ENCODE data around the gene LSM14B.

LSM14B gene

GRCh38 chr20:62177307-62177706, 55.0 kb downstream of the LSM14B start:
- Histone ChIP-seq H3K36me3 (ENCODE audit: control insufficient read depth in 4 of 4, insufficient read depth in 4 of 4, low read length in 3 of 4) (peaks cover 8 to 50% (median 27%) of the 10 kb centered on the region in 4 experiments), H3K27ac (ENCODE audit: insufficient read depth in 1 of 2, low read depth in 1 of 2, low read length in 2 of 2, poor library complexity in 1 of 2, severe bottlenecking in 2 of 2) (no peak overlapping the region), H3K27me3 (replicated peaks in 2 of 5; ENCODE audit: control insufficient read depth in 4 of 5, insufficient read depth in 5 of 5, low read length in 4 of 5) (no peaks in the 10 kb centered on the region), H3K4me3 (ENCODE audit: control insufficient read depth in 1 of 7, extremely low read depth in 1 of 7, insufficient read depth in 4 of 7, low read depth in 2 of 7, low read length in 6 of 7) (no peak overlapping the region), H3K9me3 (ENCODE audit: control extremely low read depth in 1 of 5, control insufficient read depth in 4 of 5, insufficient read depth in 2 of 5, low read depth in 1 of 5, low read length in 4 of 5) (no peaks in the 10 kb centered on the region), H3K4me1 (ENCODE audit: control extremely low read depth in 1 of 4, control insufficient read depth in 4 of 4, insufficient read depth in 4 of 4, low read length in 3 of 4) (peaks cover 4 to 8% (median 6%) of the 10 kb centered on the region in 4 experiments)
- ChIA-PET POLR2A (no interaction called here), CTCF (interaction anchor here (1.4 kb wide), 1 partner anchor 10 kb away, joined by 4 read pairs; no protein-coding TSS in a partner anchor)
- no peak for DNase-seq
- 98% methylated on average over 7 of the region's 9 CpGs for WGBS (ENCODE audit: insufficient coverage)

GRCh38 chr20:62178316-62179161, 56.3 kb downstream of the LSM14B start:
- no peak overlapping the region for H3K27ac ChIP-seq (ENCODE audit: insufficient read depth in 1 of 2, low read depth in 1 of 2, low read length in 2 of 2, poor library complexity in 1 of 2, severe bottlenecking in 2 of 2)
- peaks cover 8 to 46% (median 22%) of the 10 kb centered on the region in 4 experiments for H3K36me3 ChIP-seq (ENCODE audit: control insufficient read depth in 4 of 4, insufficient read depth in 4 of 4, low read length in 3 of 4)
- DNase-seq, result no peak
- CTCF ChIA-PET, result interaction anchor here (0.5 kb wide), 1 partner anchor 9 kb away, joined by 3 read pairs; no protein-coding TSS in a partner anchor
- H3K9me3 ChIP-seq (ENCODE audit: control extremely low read depth in 1 of 5, control insufficient read depth in 4 of 5, insufficient read depth in 2 of 5, low read depth in 1 of 5, low read length in 4 of 5), result no peaks in the 10 kb centered on the region
- no peak overlapping the region for H3K4me3 ChIP-seq (ENCODE audit: control insufficient read depth in 1 of 7, extremely low read depth in 1 of 7, insufficient read depth in 4 of 7, low read depth in 2 of 7, low read length in 6 of 7)
- no peaks in the 10 kb centered on the region for H3K27me3 ChIP-seq (replicated peaks in 2 of 5; ENCODE audit: control insufficient read depth in 4 of 5, insufficient read depth in 5 of 5, low read length in 4 of 5)
- WGBS (ENCODE audit: insufficient coverage), result 98% methylated on average over 14 of the region's 19 CpGs
- POLR2A ChIA-PET, result no interaction called here
- H3K4me1 ChIP-seq (ENCODE audit: control extremely low read depth in 1 of 4, control insufficient read depth in 4 of 4, insufficient read depth in 4 of 4, low read length in 3 of 4), result peaks cover 6 to 15% (median 10%) of the 10 kb centered on the region in 4 experiments

DNA sequence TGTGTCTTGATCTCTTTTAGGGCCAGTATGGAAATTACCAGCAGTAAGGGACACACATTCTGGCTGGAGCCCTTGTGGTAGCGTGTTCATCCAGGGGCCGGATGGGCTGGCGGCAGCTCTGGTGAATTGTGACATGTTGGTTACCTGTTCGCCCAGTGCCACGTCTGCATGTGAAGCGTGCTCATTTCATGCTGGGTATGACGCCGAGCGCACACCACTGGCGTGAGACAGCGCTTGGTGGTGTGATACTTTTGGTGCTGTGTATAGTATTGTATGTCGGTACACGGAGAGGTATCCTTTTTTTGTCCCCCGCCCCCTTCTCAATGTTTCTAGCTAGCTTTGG, 56.9 kb downstream of the LSM14B start:
- no peaks in the 10 kb centered on the region for H3K9me3 ChIP-seq (ENCODE audit: control extremely low read depth in 1 of 5, control insufficient read depth in 4 of 5, insufficient read depth in 2 of 5, low read depth in 1 of 5, low read length in 4 of 5)
- ChIA-PET POLR2A (no interaction called here), CTCF (no interaction called here)
- peaks cover 9 to 18% (median 13%) of the 10 kb centered on the region in 4 experiments for H3K4me1 ChIP-seq (ENCODE audit: control extremely low read depth in 1 of 4, control insufficient read depth in 4 of 4, insufficient read depth in 4 of 4, low read length in 3 of 4)
- no peak for DNase-seq
- no peak overlapping the region for H3K27ac ChIP-seq (ENCODE audit: insufficient read depth in 1 of 2, low read depth in 1 of 2, low read length in 2 of 2, poor library complexity in 1 of 2, severe bottlenecking in 2 of 2)
- no peaks in the 10 kb centered on the region for H3K27me3 ChIP-seq (replicated peaks in 2 of 5; ENCODE audit: control insufficient read depth in 4 of 5, insufficient read depth in 5 of 5, low read length in 4 of 5)
- 88% methylated on average over 7 of the region's 14 CpGs for WGBS (ENCODE audit: insufficient coverage)
- no peak overlapping the region for H3K4me3 ChIP-seq (ENCODE audit: control insufficient read depth in 1 of 7, extremely low read depth in 1 of 7, insufficient read depth in 4 of 7, low read depth in 2 of 7, low read length in 6 of 7)
- H3K36me3 ChIP-seq (ENCODE audit: control insufficient read depth in 4 of 4, insufficient read depth in 4 of 4, low read length in 3 of 4), result peaks cover 8 to 42% (median 22%) of the 10 kb centered on the region in 4 experiments

- H3K4me3 ChIP-seq (ENCODE audit: control insufficient read depth in 1 of 7, extremely low read depth in 1 of 7, insufficient read depth in 4 of 7, low read depth in 2 of 7, low read length in 6 of 7), result peak overlapping the region in 6 of 7 experiments; percentile 12 to 99 (median 86)
- ChIA-PET CTCF (no interaction called here), POLR2A (no interaction called here)
- H3K4me1 ChIP-seq (ENCODE audit: control extremely low read depth in 1 of 4, control insufficient read depth in 4 of 4, insufficient read depth in 4 of 4, low read length in 3 of 4), result peaks cover 9 to 22% (median 15%) of the 10 kb centered on the region in 4 experiments
- peaks cover 2 to 23% (median 7%) of the 10 kb centered on the region in 4 experiments for H3K36me3 ChIP-seq (ENCODE audit: control insufficient read depth in 4 of 4, insufficient read depth in 4 of 4, low read length in 3 of 4)
- 100% methylated on average over 1 of the region's 2 CpGs for WGBS (ENCODE audit: insufficient coverage)
- H3K27ac ChIP-seq (ENCODE audit: insufficient read depth in 1 of 2, low read depth in 1 of 2, low read length in 2 of 2, poor library complexity in 1 of 2, severe bottlenecking in 2 of 2), result peak overlapping the region in 1 of 2 experiments; percentile 99
- no peaks in the 10 kb centered on the region for H3K9me3 ChIP-seq (ENCODE audit: control extremely low read depth in 1 of 5, control insufficient read depth in 4 of 5, insufficient read depth in 2 of 5, low read depth in 1 of 5, low read length in 4 of 5)
- no peak for DNase-seq
- no peaks in the 10 kb centered on the region for H3K27me3 ChIP-seq (replicated peaks in 2 of 5; ENCODE audit: control insufficient read depth in 4 of 5, insufficient read depth in 5 of 5, low read length in 4 of 5)
Measured at GRCh38 chr20:62181808-62182207, 59.5 kb downstream of the LSM14B start.

- Histone ChIP-seq H3K27ac (ENCODE audit: insufficient read depth in 1 of 2, low read depth in 1 of 2, low read length in 2 of 2, poor library complexity in 1 of 2, severe bottlenecking in 2 of 2) (peak within 1 kb of the TSS; percentile 97 to 99), H3K4me3 (ENCODE audit: control insufficient read depth in 1 of 7, extremely low read depth in 1 of 7, insufficient read depth in 4 of 7, low read depth in 2 of 7, low read length in 6 of 7) (peak within 1 kb of the TSS; percentile 72 to 99 (median 87)), H3K4me1 (ENCODE audit: control extremely low read depth in 1 of 4, control insufficient read depth in 4 of 4, insufficient read depth in 4 of 4, low read length in 3 of 4) (peaks cover 9 to 22% (median 15%) of the 10 kb centered on the region in 4 experiments), H3K36me3 (ENCODE audit: control insufficient read depth in 4 of 4, insufficient read depth in 4 of 4, low read length in 3 of 4) (peaks cover 2 to 16% (median 6%) of the 10 kb centered on the region in 4 experiments), H3K27me3 (replicated peaks in 2 of 5; ENCODE audit: control insufficient read depth in 4 of 5, insufficient read depth in 5 of 5, low read length in 4 of 5) (no peaks in the 10 kb centered on the region), H3K9me3 (ENCODE audit: control extremely low read depth in 1 of 5, control insufficient read depth in 4 of 5, insufficient read depth in 2 of 5, low read depth in 1 of 5, low read length in 4 of 5) (no peaks in the 10 kb centered on the region)
- ChIA-PET CTCF (no interaction called here), POLR2A (no interaction called here)
- under 1% methylated on average over 86 of the region's 96 CpGs for WGBS (ENCODE audit: insufficient coverage)
- peak; percentile 95 to 97 (median 97) for DNase-seq
Measured at GRCh38 chr20:62182469-62183425, 60.5 kb downstream of the LSM14B start, which contains the start of gene MTG2. Gene MTG2 (plus strand): TSS chr20:62183028. CDS start chr20:62193421, 10,393 bp downstream.

- POLR2A ChIA-PET, result no interaction called here
- 43% methylated on average over 18 of the region's 25 CpGs for WGBS (ENCODE audit: insufficient coverage)
Measured at GRCh38 chr20:62183426-62184142, 61.3 kb downstream of the LSM14B start.

More at GRCh38 chr20:62183426-62184142, 61.3 kb downstream of the LSM14B start:
- peaks cover 9 to 22% (median 15%) of the 10 kb centered on the region in 4 experiments for H3K4me1 ChIP-seq (ENCODE audit: control extremely low read depth in 1 of 4, control insufficient read depth in 4 of 4, insufficient read depth in 4 of 4, low read length in 3 of 4)
- peaks cover 2 to 14% (median 5%) of the 10 kb centered on the region in 4 experiments for H3K36me3 ChIP-seq (ENCODE audit: control insufficient read depth in 4 of 4, insufficient read depth in 4 of 4, low read length in 3 of 4)
- CTCF ChIA-PET, result no interaction called here
- no peaks in the 10 kb centered on the region for H3K27me3 ChIP-seq (replicated peaks in 2 of 5; ENCODE audit: control insufficient read depth in 4 of 5, insufficient read depth in 5 of 5, low read length in 4 of 5)
- no peak for DNase-seq
- no peaks in the 10 kb centered on the region for H3K9me3 ChIP-seq (ENCODE audit: control extremely low read depth in 1 of 5, control insufficient read depth in 4 of 5, insufficient read depth in 2 of 5, low read depth in 1 of 5, low read length in 4 of 5)
- H3K4me3 ChIP-seq (ENCODE audit: control insufficient read depth in 1 of 7, extremely low read depth in 1 of 7, insufficient read depth in 4 of 7, low read depth in 2 of 7, low read length in 6 of 7), result peak overlapping the region; percentile 72 to 99 (median 87)
- H3K27ac ChIP-seq (ENCODE audit: insufficient read depth in 1 of 2, low read depth in 1 of 2, low read length in 2 of 2, poor library complexity in 1 of 2, severe bottlenecking in 2 of 2), result peak overlapping the region; percentile 97 to 99

Measured in common myeloid progenitor, CD34-positive (primary cell).